GM06990 (cell line): ENCODE measurements around the gene LRMDA.

ENCODE experiments used
- DNase-seq: peaks from one replicate; pipeline ENCODE4 v3.0.0-alpha.2; 2011; ENCODE audit not compliant: insufficient read length; ENCODE audit errors: extremely low read depth
- H3K27me3 ChIP-seq: replicated peaks from 2 replicates; pipeline ENCODE4 v1.6.0; 2011; ENCODE audit warnings: low read length; ENCODE audit not compliant: control insufficient read depth, insufficient read depth
- H3K36me3 ChIP-seq: 2 replicates; pipeline ENCODE4 v1.5.1; 2011; ENCODE audit warnings: low read length; ENCODE audit not compliant: control insufficient read depth, insufficient read depth
- H3K4me3 ChIP-seq: replicated peaks from 2 replicates; pipeline ENCODE4 v1.5.1; 2011; ENCODE audit warnings: low read depth, mild to moderate bottlenecking, control low read depth, low read length
- CTCF ChIP-seq: IDR thresholded peaks from 2 replicates; pipeline ENCODE4 v1.5.1; 2011; ENCODE audit warnings: low read length, control low read depth, mild to moderate bottlenecking, inconsistent platforms; ENCODE audit not compliant: insufficient read depth, poor library complexity, severe bottlenecking

Gene LRMDA

DNA sequence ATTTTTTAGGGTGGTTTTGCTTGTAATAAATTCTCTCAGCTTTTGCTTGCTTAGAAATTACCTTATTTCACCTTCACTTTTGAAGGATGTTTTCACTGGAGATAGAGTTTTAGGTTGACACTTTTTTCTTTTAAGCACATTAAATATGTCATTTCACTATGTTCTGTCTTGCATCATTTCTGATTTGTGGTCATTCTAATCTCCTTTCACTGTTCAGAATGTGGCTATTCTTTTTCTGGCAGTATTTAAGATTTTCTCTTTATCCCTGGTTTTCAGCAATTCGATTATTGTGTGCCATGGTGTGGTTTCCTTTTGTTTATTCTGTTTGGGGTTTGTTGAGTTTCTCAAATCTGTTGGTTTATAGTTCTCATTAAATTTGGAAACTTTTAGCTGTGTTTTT is 1140.6 kb downstream of the LRMDA start:
- Histone ChIP-seq H3K4me3 (no peak overlapping the region), H3K36me3 (no peaks in the 10 kb centered on the region), H3K27me3 (no peaks in the 10 kb centered on the region)
- DNase-seq, result no peak
- no peak for TF ChIP-seq CTCF

GRCh38 chr10:76576276-76576962 is 1145.0 kb downstream of the LRMDA start:
- no peak for TF ChIP-seq CTCF
- Histone ChIP-seq H3K36me3 (no peaks in the 10 kb centered on the region), H3K27me3 (no peaks in the 10 kb centered on the region), H3K4me3 (no peak overlapping the region)
- DNase-seq, result no peak

GRCh38 chr10:76577455-76577854 is 1146.0 kb downstream of the LRMDA start:
- no peaks in the 10 kb centered on the region for H3K36me3 ChIP-seq
- no peak for DNase-seq

GRCh38 chr10:76581506-76582256 is 1150.3 kb downstream of the LRMDA start:
- no peaks in the 10 kb centered on the region for H3K36me3 ChIP-seq
- no peaks in the 10 kb centered on the region for H3K27me3 ChIP-seq
- no peak for TF ChIP-seq CTCF
- no peak overlapping the region for H3K4me3 ChIP-seq
- DNase-seq, result no peak

More at GRCh38 chr10:76577455-76577854, 1146.0 kb downstream of the LRMDA start:
- no peak for TF ChIP-seq CTCF
- no peak overlapping the region for H3K4me3 ChIP-seq
- no peaks in the 10 kb centered on the region for H3K27me3 ChIP-seq

- no peak overlapping the region for H3K4me3 ChIP-seq
- no peak for DNase-seq
These were observed 1151.1 kb downstream of the LRMDA start for GRCh38 chr10:76582531-76582930.

More at GRCh38 chr10:76582531-76582930, 1151.1 kb downstream of the LRMDA start:
- no peaks in the 10 kb centered on the region for H3K36me3 ChIP-seq
- H3K27me3 ChIP-seq, result no peaks in the 10 kb centered on the region
- no peak for TF ChIP-seq CTCF
